NCI-H1092 (cell line): ENCODE measurements around the gene FLAD1.
A peak's percentile ranks its signal among the peaks of the same experiment; 100 is the strongest.
"Not testable (repeated sequence)": the region's sequence is repeated elsewhere in the genome, so short reads cannot be mapped to it uniquely, and the experiment has no call there.

Experiments used
- DNase-seq: peaks from one replicate; lab custom pipeline; 2025; lab: John Stamatoyannopoulos, UW

The FLAD1 gene

DNA sequence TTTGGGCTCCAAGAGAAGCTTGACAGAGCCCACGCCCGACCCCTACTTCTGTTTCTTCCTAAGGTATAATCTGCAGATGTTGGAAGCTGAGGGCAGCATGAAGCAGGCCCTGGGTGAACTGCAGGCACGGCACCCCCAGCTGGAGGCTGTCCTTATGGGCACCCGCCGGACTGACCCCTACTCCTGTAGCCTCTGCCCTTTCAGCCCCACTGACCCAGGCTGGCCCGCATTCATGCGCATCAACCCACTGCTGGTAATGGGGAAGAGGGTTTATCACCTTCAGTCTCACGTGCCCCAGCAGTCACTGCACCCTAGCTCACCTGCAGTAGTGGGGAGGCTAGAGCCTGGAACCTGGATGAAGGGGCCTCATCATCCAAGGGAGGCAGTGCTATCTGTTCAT, 7.1 kb downstream of the FLAD1 start:
- no peak for DNase-seq

DNA sequence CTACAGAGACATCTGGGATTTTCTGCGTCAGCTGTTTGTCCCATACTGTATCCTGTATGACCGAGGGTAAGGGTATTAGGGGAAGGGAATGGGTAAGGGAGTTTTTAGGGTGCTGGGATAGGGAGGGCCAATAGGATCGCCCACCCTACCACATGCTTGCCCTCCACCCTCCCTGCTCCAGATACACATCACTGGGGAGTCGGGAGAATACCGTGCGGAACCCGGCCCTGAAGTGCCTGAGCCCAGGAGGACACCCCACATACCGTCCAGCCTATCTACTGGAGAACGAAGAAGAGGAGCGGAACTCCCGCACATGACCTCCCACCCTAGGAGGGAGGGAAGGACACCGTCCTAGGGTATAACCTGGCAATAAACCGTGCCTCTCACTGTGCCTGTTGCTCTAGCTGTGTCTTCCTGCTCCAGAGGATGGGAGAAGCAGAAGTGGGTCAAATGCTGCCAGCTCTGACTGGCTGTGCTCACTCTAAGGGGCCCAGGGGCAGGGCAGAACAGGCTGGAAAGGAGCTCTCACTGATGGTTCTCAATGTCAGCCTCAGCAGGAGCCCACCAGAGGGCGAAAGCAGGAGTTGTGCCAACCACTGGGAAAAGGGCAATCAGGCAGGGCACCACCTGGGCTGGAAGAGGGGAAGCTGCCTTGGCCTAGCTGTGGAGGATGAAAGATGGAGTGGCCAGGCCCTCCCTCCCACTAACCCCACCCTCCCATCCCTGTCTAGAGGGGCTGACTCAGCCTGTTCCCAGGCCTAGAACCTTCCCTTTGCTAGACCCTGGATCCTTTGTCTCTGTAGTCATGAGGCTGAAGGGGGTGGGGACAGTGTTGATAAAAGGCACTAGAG, 9.8 kb downstream of the FLAD1 start:
- no peak for DNase-seq

DNA sequence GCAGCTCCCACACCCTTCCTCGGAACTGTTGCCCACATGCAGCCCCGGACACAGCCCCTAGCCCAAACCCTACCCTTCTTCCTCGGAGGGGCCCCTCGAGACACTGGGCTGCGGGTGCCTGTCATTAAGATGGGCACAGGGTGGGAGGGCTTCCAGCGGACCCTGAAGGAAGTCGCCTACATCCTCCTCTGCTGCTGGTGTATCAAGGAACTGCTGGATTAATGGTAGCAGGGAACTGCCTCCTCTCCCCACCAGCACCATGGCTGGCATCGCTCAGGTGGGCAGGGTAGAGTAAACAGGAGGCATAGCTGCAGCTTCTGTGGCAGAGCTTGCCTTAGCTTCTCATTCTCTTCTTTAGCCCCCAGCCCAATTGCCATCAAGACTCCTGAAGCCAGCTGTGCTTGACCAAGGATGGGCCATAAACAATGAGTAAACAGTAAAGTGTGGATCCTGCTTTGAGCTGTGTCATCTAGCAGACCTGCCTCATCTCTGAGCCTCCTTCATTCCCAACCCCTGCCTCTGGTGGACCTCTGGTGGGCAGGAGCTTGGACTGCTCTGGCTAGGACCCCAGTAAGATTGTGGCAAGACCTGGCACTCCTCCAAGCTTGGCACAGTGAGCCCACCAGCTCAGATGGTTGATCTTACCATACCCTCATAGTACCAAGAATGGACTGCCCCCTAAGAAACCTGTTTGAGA, 10.6 kb downstream of the FLAD1 start, which contains the start of gene LENEP:
Gene LENEP (plus strand): TSS at position 15 of the 697 bp plus-strand sequence. CDS start 22 bp downstream, at position 37.
- DNase-seq, result no peak

DNA sequence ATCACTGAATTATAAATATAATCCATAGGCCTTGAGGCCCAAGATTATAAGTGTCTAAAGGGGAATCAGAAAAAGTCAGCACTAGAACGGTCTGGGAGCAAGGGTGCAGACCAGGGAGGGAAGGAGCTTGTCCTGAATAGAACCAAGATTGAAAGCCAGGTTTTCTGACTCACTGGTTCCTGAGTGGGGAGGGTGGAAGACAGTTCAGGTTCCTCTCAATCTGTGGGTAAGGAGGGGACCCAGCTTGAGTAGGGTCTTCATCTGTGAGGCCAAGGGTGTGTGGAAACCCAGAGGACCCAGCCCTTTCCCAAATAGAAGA, 11.1 kb downstream of the FLAD1 start:
- DNase-seq, result no peak

DNA sequence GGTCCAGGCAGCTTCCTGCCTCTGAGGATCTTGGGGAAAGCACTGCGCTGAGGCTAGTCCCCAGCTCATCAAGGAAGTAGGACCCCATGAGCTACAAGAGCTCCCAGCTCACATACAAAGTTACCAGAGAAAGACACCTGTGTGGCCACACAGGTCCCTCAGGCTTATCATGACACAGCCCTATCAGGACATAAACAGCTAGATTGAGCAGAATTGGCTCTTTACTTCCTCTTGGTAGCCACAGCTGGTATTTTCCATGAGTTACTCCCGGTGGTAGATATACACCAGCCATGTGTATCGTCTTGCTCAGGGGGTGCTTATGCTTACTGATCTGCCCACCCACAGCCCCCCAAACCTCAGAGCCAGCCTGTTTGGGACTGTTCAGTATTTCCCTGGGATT, 11.4 kb downstream of the FLAD1 start:
- DNase-seq, result no peak

DNA sequence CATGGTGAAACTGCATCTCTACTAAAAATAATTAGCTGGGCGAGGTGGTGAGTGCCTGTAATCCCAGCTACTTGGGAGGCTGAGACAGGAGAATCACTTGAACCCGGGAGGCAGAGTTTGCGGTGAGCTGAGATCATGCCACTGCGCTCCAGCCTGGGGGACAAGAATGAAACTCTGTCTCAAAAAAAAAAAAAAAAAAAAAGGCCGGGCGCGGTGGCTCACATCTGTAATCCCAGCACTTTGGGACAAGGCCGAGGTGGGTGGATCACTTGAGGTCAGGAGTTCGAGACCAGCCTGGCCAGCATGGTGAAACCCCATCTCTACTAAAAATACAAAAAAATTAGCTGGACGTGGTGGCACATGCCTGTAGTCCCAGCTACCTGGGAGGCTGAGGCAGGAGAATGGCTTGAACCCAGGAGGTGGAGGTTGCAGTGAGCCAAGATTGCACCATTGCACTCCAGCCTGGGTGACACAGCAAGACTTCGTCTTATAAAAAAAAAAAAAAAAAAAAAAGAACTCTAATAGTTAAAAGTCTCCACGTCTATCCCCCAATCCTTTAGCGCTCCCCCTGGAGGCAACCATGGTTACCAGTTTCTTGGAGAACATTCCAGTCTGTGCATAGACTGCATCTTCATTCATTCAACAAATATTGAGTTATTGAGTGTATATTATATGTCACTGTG, 12.3 kb downstream of the FLAD1 start:
- DNase-seq, result not testable (repeated sequence)

DNA sequence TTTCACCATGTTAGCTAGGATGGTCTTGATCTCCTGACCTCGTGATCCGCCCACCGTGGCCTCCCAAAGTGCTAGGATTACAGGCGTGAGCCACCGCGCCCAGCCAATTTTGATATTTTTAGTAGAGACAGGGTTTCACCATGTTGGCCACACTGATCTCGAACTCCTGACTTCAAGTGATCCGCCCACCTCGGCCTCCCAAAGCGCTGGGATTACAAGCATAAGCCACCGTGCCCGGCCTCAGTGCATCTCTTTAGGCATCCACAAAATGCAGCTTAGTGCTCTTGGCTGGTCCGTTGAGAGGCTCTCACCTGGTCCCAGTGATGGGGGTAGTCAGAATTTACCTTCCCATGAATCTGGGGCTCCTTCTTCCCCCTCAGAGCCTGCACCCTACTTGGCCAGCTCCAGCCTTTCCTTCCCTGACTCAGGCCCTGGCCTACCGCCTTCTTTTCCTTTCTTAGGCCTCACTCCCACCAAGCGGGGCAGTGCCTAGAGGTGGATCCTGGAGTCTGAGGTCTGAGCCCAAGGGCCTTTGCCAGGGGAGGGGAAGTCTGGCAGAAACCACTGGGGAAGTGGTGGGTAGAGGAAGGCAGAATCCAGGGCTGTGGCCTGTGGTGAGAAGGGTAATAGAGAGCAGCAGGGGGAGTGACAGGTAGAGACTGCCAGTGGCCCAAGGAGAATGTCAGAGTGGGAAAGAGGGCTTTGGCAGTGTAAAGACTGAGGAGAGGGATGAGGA, 14.0 kb downstream of the FLAD1 start:
- no peak for DNase-seq

DNA sequence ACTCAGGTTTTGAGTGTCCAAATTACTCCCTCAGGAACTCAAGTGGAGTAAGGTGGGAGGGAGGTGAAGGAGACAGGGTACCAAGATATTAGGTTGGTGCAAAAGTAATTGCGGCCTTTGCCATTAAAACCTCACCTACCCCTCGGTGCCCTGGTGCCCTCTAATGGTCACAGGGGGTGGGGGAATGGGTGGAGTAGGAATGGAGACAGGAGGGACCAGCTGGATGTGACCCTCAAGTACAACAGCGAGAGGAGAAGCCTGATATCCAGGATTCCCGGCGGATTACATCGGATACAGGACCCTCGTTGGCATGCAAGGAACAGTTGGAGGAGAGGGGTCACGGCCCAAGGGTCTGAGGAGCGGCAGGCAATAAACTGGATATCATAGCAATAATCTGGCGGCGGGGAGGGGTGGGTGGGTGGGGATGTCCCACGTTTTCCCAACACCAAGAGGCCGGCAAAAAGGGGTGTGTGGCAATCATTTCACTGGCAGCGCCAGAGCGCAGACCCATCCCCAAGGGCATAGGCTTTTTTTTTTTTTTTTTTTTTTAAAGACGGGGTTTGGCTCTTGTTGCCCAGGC, 15.1 kb downstream of the FLAD1 start:
- DNase-seq, result no peak

DNA sequence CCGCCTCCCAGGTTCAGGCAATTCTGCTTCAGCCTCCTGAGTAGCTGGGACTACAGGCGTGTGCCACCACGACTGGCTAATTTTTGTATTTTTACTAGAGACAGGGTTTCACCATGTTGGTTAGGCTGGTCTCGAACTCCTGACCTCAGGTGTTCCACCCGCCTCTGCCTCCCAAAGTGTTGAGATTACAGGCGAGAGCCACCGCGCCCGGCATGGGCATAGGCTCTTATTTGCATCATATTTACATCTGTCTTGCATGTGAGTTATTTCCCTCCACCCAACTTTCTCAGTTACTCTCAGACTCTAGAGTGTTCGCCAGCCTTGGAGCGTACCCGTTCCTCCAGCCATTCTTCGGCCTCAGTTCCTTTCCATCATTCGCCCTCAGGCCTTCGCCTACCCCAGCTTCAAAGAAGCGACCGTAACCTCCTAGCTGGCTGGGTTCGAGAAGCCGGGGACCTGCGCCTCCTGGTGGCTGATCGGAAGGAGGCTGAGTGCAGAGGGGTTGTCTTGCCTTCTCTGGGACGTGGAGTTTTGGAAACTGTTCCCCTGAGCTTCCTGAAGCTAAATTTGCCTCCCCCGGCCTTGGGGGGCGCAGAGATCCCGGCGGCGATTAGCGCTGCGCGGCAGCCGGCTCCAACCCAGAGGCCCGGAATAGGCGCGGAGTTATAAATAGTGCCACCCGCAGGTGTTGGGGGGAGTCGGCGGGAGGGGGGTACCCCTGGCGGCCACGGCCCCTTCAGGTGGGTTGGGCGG, 15.8 kb downstream of the FLAD1 start:
- no peak for DNase-seq

DNA sequence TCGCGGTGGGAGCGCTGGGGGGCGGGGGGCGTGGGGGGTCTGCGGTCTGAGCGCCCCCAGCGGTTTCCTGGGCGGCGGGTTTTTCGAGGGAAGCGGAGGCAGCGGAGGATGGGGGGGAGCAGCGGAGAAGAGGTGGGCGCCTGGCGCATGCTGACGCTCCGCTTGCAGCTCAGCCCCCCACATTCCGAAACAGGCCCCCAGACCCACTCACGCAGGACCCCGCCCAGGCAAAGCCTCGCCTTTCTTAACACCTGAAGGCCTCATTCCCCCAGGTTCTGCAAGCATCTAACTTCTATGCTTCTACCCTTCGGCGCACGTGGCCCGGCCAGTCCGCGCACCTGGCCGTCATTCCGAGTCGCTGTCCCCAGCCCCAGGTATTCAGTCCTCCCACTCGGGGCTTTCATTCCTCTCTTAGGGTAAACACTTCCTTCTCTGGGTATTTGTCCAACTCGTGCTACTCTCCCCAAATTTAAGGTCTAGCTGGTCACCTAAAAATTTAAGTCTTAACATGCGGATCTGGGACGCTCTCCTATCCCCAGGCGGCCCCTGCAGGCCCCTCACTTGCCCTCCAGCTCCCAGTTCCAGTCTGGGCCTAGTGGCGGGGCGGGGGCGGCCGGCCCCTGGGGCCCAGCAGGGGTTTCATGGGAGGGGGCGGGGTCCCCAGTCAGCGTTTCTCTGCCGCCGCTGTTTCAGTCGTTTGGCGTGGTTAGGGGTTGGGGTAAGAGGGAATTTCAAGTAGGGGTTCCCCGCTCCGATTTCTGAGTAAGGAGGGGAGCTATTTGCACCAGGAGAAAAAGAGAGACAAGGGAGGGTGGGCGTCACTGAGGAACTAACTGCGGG, 16.6 kb downstream of the FLAD1 start:
- no peak for DNase-seq

DNA sequence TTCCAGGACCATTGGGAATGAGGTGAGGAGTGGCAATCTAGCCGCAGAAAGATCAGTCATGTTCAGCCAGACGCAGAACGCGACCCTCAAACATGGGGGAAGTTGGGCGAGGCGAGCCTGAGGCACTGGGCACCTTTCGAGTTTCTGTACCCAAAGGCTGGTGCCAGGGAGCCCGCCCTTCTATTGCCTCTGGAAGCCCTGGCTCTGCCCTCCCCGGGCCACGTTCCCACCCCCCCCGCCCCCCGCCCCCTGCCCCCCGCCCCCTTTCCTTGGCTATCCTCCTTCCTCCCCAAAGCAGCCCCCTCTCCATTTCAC, 17.2 kb downstream of the FLAD1 start:
- no peak for DNase-seq

DNA sequence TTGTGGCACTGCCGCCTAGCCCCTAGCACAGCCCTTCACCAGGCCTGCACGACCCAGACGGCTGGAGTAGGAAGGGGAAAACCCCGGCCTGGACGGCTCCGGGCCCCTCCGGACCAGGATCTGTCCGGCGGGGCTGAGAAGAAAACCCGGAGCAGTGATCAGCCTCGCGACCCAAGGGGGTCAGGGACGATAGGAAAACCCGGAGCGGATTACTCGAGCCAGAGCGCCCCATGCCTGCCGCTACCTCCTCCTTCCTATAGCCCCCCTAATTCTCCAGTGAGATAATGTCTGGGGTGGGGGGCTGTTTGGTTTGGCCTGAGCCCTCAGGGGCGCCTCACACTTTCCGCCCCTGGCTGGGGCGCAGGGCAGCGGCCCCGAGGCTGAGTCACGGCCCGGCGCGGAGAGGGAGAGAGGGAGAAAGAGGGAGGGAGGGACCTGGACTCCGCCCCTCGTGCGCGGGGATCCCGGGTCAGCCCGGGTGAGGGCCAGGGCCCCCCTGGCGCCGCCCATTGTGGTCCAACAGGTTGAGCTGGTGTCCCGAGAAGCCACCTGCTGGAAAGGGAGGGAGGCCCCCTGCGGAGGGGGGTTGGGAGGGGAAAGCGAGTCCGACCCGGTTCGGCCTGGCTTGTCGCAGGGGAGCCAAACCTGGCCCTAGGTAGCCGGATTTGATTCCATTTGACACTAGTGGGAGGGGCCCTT, 17.7 kb downstream of the FLAD1 start:
- DNase-seq, result peak; percentile 86

DNA sequence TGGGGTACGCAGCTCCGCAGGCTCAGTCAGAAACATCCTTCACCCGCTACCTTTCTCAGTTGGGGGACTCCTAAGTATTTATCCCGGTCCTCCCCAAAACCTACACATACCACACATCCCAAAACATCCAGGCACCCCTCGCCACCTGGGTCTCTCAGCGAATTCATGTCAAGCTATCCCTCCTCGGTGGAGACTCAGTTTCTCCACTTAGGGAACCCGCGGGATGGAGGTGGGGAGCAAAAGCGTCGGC, 18.2 kb downstream of the FLAD1 start:
- DNase-seq, result no peak

DNA sequence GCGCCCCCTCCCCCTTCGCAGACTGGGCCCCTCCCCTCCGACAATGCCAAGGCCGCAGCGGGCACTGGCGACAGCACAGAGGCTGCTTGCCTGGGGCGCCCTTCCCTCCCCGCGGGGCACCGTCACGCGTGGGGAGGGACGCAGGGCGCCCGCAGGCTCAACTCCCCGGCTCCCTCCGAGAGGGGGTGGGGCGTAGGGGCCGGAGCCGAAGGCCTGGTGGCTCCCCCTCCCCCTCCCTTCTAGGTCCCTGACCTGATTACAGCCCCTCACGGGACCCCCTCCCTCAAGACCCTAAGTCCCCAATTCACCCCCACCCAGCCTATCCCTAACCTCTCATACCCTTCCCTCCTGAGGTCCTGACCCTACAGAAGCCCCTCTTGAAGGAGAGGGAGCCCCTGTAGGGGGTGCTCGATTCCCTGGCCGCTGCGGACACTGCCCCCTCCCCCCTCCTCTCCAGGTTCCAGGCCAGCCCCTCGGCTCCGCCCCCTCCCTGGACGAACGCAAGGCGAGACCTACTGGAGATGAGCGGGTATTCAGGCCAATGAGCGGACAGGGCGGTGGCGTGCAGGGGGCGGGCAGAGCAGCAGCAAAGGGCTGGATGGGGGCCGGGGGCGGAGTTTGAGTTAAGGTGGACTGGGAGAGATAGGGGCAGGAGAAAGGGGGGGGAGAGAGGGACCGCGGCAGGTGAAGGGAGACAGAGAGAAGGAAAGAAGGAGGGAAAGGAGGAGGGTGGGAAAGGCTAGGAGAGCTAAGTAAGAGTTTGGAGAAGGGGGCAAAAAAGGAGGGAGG, 18.7 kb downstream of the FLAD1 start:
- DNase-seq, result peak; percentile 99

DNA sequence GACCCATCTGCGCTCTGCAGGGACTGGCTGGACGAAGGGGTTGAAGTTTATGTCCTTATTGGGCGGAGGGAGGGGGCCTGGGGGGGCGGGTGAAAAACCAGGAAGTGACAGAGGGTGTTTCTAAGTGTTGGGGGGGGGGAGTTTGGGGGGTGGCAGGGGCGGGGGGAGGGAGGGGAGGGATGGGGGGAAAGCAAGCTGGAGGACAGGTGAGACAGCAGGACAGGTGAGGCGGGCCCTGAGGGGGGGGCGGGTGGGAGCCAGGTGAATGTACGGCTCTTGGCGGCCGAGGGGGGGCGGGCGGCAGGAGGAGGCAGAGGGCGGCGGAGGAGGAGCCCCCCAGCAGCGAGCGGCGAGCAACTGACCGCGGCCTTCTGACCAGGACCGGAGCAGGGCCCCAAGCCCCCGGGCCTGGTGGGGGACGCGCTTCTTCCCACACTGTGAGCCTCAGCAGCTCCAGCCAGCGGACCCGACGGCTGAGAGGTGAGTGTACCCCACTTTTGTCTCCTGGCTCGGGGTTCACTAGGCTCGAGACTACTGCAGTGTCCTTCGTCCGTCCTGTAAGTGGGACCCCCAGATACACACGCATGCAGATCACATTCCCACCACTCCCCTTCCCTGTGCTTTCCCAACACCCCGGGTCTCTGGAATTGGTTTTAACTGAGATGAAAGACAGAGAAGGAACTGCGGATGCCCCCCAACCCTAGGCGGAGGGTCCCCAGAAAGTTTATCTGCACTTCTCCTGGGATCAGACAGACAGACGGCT, 19.5 kb downstream of the FLAD1 start, which contains the start of gene ZBTB7B:
Gene ZBTB7B (plus strand): TSS at position 339 of the 763 bp plus-strand sequence. CDS start 11,859 bp downstream, outside the sequence.
- DNase-seq, result no peak

DNA sequence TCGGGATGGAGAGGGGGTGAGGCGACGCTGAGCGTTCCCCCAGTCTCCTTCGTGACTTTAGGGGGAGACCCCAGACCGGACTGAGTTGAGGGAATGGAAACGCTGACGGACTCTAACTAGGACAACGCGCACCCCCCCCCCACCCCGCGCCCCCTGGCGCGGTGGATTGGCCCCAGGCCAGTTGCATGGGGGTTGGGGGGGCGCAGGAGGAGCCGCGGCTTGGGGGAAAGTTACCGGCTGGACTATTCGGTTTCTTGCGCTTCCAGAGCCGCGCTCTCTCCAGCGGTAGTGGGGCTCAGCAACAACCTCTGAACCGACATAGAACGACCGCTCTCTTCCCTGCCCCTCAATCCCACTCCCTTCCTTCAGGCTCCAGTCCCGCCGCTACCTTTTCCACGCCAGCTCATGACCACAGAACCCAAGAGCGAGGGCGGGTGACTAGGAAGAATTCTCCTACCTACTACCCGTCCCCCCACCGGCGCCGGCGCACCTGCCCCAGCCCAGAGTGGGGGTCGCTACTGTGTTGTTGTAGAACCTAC, 20.2 kb downstream of the FLAD1 start:
- peak; percentile 25 for DNase-seq

DNA sequence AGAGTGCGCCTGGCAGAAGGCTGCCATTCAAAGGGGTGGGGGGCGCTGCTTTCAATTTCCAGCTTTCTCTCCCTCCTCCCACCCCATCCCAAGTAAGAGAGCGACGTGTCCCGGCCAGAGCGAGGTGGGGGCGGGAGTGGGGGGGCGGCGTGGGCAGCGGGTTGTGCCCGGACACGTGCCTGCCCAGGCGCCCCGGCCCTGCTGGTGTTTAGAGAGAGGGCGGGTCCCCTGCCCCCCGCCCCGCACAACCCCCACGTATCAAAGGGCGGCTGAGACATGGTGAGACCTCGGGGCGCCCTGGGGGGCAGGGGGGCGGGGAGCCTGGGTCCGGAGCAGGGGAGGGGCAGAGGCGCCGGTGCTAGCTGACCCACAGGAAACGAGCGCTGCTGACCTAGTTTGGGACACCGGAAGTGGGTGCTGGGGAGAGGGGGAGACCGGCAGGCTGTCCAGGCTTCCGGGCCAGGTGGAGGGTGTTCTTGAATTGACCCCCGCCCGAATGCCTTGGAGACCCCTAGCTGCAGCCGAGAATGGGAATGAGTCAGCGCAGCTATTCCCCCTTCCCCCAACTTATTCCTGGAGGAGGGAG, 20.7 kb downstream of the FLAD1 start:
- no peak for DNase-seq
